Measurements from ENCODE around the gene PIK3R2. TPM values are rescaled to one million over a fixed set of nuclear protein-coding genes. Genes with fewer than 3 reads are reported as not detected.

PIK3R2 gene
- total and polyA plus RNA-seq, 2 of the 13 experiments (the other 11 are each of a cell fraction or from before 2014, with no cell fraction given): 18.6 to 25.3 TPM

GRCh38 chr19:18204394-18205199, 51.6 kb downstream of the PIK3R2 start:
- 2% methylated on average over 22 of the region's 22 CpGs for WGBS (ENCODE audit: low lambda C conversion rate)
- Histone ChIP-seq H2AFZ (ENCODE audit: low read length) (no peak overlapping the region), H3K27me3 (ENCODE audit: control insufficient read depth in 1 of 2, insufficient read depth in 2 of 2, low read length in 2 of 2) (0 out of 5 replicates have a peak, but pooled peaks cover 0 to 3% of the 10 kb centered on the region in 2 experiments), H3K4me2 (ENCODE audit: low read depth, low read length) (peak overlapping the region; percentile 87), H3K4me1 (ENCODE audit: insufficient read depth, low read length) (peaks cover 13% of the 10 kb centered on the region), H3K9me3 (ENCODE audit: low read length) (no peaks in the 10 kb centered on the region), H3K27ac (ENCODE audit: extremely low read length, insufficient read depth, low read length) (peak overlapping the region; percentile 60), H3K36me3 (replicated peaks in 1 of 2; ENCODE audit: control insufficient read depth in 1 of 2, insufficient read depth in 2 of 2, low read length in 2 of 2) (peaks cover 3 to 5% of the 10 kb centered on the region in 2 experiments; a peak in 1 of 5 replicates), H4K20me1 (ENCODE audit: insufficient read depth, low read length) (no peaks in the 10 kb centered on the region), H3K79me2 (ENCODE audit: insufficient read depth, low read length) (no peaks in the 10 kb centered on the region), H3K4me3 (replicated peaks in 1 of 3; ENCODE audit: insufficient read depth in 1 of 3, low read depth in 2 of 3, low read length in 3 of 3) (peak overlapping the region; percentile 73 to 76 (median 73)), H3K9ac (ENCODE audit: insufficient read depth, low read depth, low read length) (peak overlapping the region; percentile 73)
- POLR2A ChIA-PET: interaction anchor here (0.6 to 4.0 kb wide), 12 partner anchors 12 to 345 kb away, joined by 3 to 27 read pairs (median 6); partner anchors contain the start of genes GDF15, IQCN, JUND and MPV17L2
- in situ Hi-C loops (cut with HindIII; ENCODE audit: extremely low pct_ligation_motif_present, low pct_unique_long_range_greater_than_20kb) (loop anchor here (5.0 to 10.0 kb wide), 2 partner anchors 48 to 210 kb away; partner anchors contain the start of gene SSBP4), intact Hi-C loops (cut with micrococcal nuclease; ENCODE audit: unreplicated experiment) (loop anchor here (1.0 to 5.0 kb wide), 3 partner anchors 20 to 208 kb away; partner anchors contain the start of gene LSM4)
- ATAC-seq (peak; percentile 14), DNase-seq (ENCODE audit: low spot score) (no peak), FAIRE-seq (no peak)
- BruUV-seq (replicated peaks): TSS peak; percentile 62
- CTCF ChIA-PET (ENCODE audit: low intra/inter-chr PET ratio, low total read pairs): no interaction called here
- TF ChIP-seq ZNF263 (CRISPR knock-in tag; IDR thresholded peaks at IDR 0.05) (no peak), BHLHE40 (IDR thresholded peaks at IDR 0.05; ENCODE audit: low read length) (peak; percentile 19; the same call in 1 of the 2 replicates), SUZ12 (IDR thresholded peaks at IDR 0.05; ENCODE audit: low read depth, low read length) (no peak), ETS1 (CRISPR knock-in tag; IDR thresholded peaks at IDR 0.05) (no peak), ELF3 (CRISPR knock-in tag; IDR thresholded peaks at IDR 0.05) (0 out of 2 replicates have a peak, but pooled peaks have one; percentile 9), ZSCAN29 (CRISPR knock-in tag; conservative IDR thresholded peaks at IDR 0.05) (no peak), POLR2A (IDR thresholded peaks at IDR 0.05; ENCODE audit: insufficient read depth in 1 of 2, low read depth in 2 of 2, low read length in 2 of 2) (peak in 1 of 2 experiments; percentile 32; a peak in 1 of 4 replicates), MED1 (CRISPR knock-in tag; IDR thresholded peaks at IDR 0.05) (0 out of 2 replicates have a peak, but pooled peaks have one; percentile 6), KLF9 (CRISPR knock-in tag; IDR thresholded peaks at IDR 0.05; ENCODE audit: low read depth) (no peak), MED8 (CRISPR knock-in tag; IDR thresholded peaks at IDR 0.05; ENCODE audit: insufficient replicate concordance) (no peak), PRDM10 (CRISPR knock-in tag; IDR thresholded peaks at IDR 0.05; ENCODE audit: low read depth) (peak; percentile 96), ASH2L (IDR thresholded peaks at IDR 0.05; ENCODE audit: insufficient read length, low read depth, low read length) (peak; percentile 72), UBTF (CRISPR knock-in tag; IDR thresholded peaks at IDR 0.05) (no peak), NR2F6 (IDR thresholded peaks at IDR 0.05) (no peak; the same call in 1 of the 2 replicates), NR2F6 (CRISPR knock-in tag; IDR thresholded peaks at IDR 0.05) (no peak), ZNF569 (CRISPR knock-in tag; IDR thresholded peaks at IDR 0.05; ENCODE audit: borderline replicate concordance) (no peak)
- TF ChIP-seq, protein P1, sequence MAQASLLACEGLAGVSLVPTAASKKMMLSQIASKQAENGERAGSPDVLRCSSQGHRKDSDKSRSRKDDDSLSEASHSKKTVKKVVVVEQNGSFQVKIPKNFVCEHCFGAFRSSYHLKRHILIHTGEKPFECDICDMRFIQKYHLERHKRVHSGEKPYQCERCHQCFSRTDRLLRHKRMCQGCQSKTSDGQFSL (CRISPR knock-in tag; IDR thresholded peaks at IDR 0.05): peak; percentile 90
